GM19467 (cell line): ENCODE results near the gene MAGEA9B.
"Not testable (repeated sequence)": the region's sequence is repeated elsewhere in the genome, so short reads cannot be mapped to it uniquely, and the experiment has no call there.

Source experiments
- ATAC-seq: cut with Tn5 transposase; IDR thresholded peaks from one replicate; pipeline ENCODE4 v1.9.1; 2021; ENCODE audit warnings: mild to moderate bottlenecking, moderate library complexity; ENCODE audit not compliant: unreplicated experiment

MAGEA9B gene

GRCh38 chrX:149539283-149540130 is 47.8 kb downstream of the MAGEA9B start:
- peak; percentile 45 for ATAC-seq

GRCh38 chrX:149537474-149537873 is 49.8 kb downstream of the MAGEA9B start:
- not testable (repeated sequence) for ATAC-seq

- not testable (repeated sequence) for ATAC-seq
Measured at GRCh38 chrX:149534926-149535602, 52.2 kb downstream of the MAGEA9B start.

GRCh38 chrX:149533999-149534398 is 53.3 kb downstream of the MAGEA9B start:
- not testable (repeated sequence) for ATAC-seq

GRCh38 chrX:149532868-149533267 is 54.4 kb downstream of the MAGEA9B start:
- not testable (repeated sequence) for ATAC-seq
